Astrocyte of the cerebellum (primary cell): ENCODE data around the gene PUSL1.

Experiments used
- DNase-seq: peaks from one replicate; pipeline ENCODE4 v3.0.0-alpha.2; 2011; ENCODE audit warnings: low read depth
- H3K4me3 ChIP-seq: 2 replicates; pipeline ENCODE4 v1.5.1; 2011; ENCODE audit warnings: mild to moderate bottlenecking, low read depth, low read length, moderate library complexity
- CTCF ChIP-seq: IDR thresholded peaks from 2 replicates; pipeline ENCODE4 v1.5.1; 2012; ENCODE audit warnings: low read length, low read depth, moderate library complexity, mild to moderate bottlenecking; ENCODE audit errors: missing control alignments
- in situ Hi-C: cut with HindIII; loops from 2 replicates; pipeline ENCODE4 v1.10.0; 2017; ENCODE audit warnings: low sequenced_read_pairs

The PUSL1 gene

GRCh38 chr1:1357871-1358432, 49.6 kb downstream of the PUSL1 start:
- peak overlapping the region; percentile 87 for H3K4me3 ChIP-seq
- no peak for TF ChIP-seq CTCF
- no peak for DNase-seq
- in situ Hi-C loops: no loop called here

DNA sequence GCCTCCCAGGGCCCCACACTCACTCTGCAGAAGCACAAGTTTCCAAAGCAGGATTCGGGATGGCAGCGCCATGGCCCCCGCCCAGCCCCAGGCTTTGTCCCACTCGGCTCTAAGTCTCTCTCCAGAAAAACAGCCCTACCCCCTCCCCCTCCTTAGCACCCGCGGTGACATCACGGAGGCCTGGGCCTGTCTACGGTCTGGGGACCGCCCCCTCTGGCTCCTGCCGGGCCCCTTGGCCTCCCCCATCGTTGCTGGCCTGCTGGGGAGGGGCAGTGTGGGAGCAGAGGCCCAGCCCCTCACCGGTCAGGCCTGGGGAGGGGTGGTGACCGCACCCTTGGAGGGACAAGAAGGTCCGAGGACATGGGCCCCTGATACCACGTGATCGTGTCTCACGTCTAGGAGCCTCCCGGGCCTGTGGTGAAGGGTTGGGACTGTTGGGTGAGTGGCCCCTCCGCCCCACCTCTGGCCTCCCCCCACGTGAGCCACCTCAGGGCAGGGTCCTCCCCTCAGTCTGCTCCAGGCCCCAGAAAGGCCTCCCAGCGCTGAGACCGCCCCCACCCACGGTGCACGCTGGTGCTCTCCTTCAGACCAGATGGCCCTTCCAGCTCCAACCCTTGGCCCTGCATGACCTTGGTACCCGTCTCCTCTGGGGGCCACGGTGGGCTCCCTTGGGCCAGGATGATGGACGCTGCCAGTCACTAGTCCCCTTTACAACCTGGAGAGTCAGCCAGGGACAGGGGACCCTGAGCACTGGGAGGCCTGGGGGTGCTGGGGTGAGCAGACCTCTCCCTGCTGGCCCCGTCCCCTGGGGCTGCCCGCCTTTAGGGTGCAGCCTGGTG, 50.3 kb downstream of the PUSL1 start, which contains the start of gene MXRA8:
TSS of gene MXRA8 (minus strand) at position 123 of the 839 bp plus-strand sequence. CDS start at position 72, 51 bp downstream.
- H3K4me3 ChIP-seq: peak within 1 kb of the TSS; percentile 87
- no peak for DNase-seq
- in situ Hi-C loops: no loop called here

GRCh38 chr1:1359308-1359663, 50.9 kb downstream of the PUSL1 start:
- in situ Hi-C loops: no loop called here
- H3K4me3 ChIP-seq: peak overlapping the region; percentile 87
- TF ChIP-seq CTCF: no peak
- DNase-seq: peak; percentile 80

More for the DNA sequence above, 50.3 kb downstream of the PUSL1 start, which contains the start of gene MXRA8:
- no peak for TF ChIP-seq CTCF

DNA sequence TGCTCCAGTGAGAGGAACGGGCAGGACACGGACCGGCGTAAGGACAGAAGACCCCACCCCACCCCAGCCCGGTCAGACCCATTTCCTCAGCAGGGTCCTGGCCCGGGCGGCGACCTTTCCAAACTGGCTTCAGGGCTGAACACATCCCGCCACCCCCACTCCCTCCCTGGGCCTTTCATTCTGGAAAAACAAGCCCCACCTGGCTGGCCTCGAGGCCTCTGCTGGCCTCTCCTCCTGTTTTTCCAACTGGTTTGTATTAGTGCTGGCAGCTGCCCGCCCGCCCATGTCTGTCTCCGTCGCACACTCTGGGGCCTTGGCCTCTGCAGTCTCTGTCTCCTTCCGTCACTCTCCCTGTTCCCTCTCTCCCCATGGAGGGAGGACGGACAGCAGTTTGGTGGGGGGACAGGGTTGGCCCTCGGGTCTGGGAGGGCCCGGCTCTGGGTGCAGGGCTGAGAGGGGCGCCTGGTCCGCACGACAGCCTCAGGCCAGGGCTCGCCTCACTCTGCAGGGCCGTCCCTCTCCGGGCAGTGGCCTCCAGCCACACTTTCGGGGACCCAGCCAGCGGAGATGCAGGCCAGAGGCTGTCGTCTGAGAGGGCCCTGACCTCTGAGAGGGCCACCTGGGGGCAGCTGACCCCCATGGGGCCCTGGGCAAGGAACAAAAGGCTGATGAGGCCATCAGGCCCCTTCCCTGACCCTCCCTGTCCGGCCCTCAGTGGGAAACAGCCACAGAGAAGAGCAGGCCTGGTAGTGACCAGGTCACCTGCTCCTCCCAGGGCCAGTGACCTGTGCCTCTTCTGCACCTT, 51.5 kb downstream of the PUSL1 start:
- peak; percentile 61 for DNase-seq
- TF ChIP-seq CTCF: no peak
- H3K4me3 ChIP-seq: peak overlapping the region; percentile 15
- in situ Hi-C loops: no loop called here

DNA sequence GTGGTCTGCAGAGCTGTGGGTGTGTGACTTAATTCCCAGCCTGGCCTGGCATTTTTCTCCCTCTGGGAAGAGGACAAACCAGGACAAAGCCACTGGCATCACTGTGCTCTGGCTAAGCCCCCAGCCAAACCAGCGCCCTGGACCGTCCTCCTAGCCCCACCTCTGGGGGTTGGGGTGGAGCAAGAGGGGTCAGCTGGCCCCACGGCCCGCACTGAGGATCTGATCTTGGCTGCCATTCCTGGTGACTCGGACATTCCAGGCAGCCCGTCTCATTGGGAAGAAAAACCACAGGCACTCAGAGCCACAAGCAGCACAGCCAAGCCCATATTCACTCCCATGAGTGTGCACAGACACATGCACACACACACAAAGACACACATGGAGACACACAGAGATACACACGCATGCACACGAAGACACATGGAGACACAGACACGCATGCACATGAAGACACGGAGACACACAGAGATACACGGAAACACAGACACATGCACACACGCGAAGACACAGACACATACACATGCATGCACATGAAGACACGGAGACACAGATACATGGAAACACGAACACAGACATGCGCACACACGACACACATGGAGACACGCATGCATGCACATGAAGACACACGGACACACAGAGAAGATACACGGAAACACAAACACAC, 52.2 kb downstream of the PUSL1 start:
- TF ChIP-seq CTCF: no peak
- DNase-seq: peak; percentile 81
- in situ Hi-C loops: no loop called here
- no peak overlapping the region for H3K4me3 ChIP-seq
